NT2/D1 (cell line): ENCODE results near the gene CKLF.

Experiments
- DNase-seq: peaks from one replicate; pipeline ENCODE4 v3.0.0-alpha.2; 2011; ENCODE audit warnings: low read depth, low spot score
- H3K27me3 ChIP-seq: 2 replicates; pipeline ENCODE4 v1.6.0; 2011; ENCODE audit warnings: mild to moderate bottlenecking; ENCODE audit not compliant: insufficient read length, insufficient read depth
- H3K36me3 ChIP-seq: 2 replicates; pipeline ENCODE4 v1.6.1; 2011; ENCODE audit warnings: mild to moderate bottlenecking, low read length, mixed read lengths; ENCODE audit not compliant: insufficient read depth, insufficient read length
- H3K4me1 ChIP-seq: 2 replicates; pipeline ENCODE4 v1.5.1; 2011; ENCODE audit not compliant: insufficient read depth, insufficient read length
- H3K4me3 ChIP-seq: 2 replicates; pipeline ENCODE4 v1.5.1; 2011; ENCODE audit warnings: low read depth; ENCODE audit not compliant: insufficient read length
- H3K9ac ChIP-seq: 2 replicates; pipeline ENCODE4 v1.6.0; 2011; ENCODE audit warnings: low read depth; ENCODE audit not compliant: insufficient read length
- H3K9me3 ChIP-seq: 2 replicates; pipeline ENCODE4 v1.5.1; 2011; ENCODE audit warnings: mild to moderate bottlenecking, low read length; ENCODE audit not compliant: insufficient read depth
- SUZ12 ChIP-seq: IDR thresholded peaks from 2 replicates; pipeline ENCODE4 v1.6.1; 2011; ENCODE audit not compliant: insufficient read length, insufficient read depth; ENCODE audit errors: extremely low read depth
- YY1 ChIP-seq: IDR thresholded peaks from 2 replicates; pipeline ENCODE4 v1.6.1; 2011; ENCODE audit not compliant: insufficient read length, insufficient read depth
- ZNF274 ChIP-seq: IDR thresholded peaks from 2 replicates; pipeline ENCODE4 v1.6.1; 2011; ENCODE audit warnings: mild to moderate bottlenecking, low read depth, low read length

CKLF gene

DNA sequence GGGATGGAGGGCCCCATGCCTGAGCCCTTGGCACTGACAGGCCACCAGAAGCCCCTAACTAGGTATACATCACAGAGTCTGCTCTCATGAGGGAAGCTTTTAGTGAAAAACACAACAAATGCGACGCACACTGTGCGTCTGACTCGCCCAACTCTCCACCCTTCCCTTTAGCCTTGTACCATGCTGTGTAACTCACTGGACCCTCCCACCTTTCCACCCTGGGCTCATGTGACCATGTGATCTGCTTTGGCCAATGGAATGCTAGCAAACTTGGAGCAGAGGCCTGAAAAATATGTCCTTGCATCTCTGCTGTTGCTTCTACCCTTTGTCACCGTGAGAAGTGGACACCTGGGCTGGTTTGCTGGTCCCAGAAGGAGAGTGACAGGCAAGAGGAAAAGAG is 24.1 kb upstream of the CKLF start:
- no peak for DNase-seq
- H3K36me3 ChIP-seq = peaks cover 22% of the 10 kb centered on the region
- no peak for TF ChIP-seq SUZ12
- TF ChIP-seq YY1 = no peak
- TF ChIP-seq ZNF274 = no peak
- H3K4me1 ChIP-seq = no peaks in the 10 kb centered on the region
- no peak overlapping the region for H3K9ac ChIP-seq
- H3K4me3 ChIP-seq = no peak overlapping the region
- H3K9me3 ChIP-seq = no peaks in the 10 kb centered on the region
- no peaks in the 10 kb centered on the region for H3K27me3 ChIP-seq

DNA sequence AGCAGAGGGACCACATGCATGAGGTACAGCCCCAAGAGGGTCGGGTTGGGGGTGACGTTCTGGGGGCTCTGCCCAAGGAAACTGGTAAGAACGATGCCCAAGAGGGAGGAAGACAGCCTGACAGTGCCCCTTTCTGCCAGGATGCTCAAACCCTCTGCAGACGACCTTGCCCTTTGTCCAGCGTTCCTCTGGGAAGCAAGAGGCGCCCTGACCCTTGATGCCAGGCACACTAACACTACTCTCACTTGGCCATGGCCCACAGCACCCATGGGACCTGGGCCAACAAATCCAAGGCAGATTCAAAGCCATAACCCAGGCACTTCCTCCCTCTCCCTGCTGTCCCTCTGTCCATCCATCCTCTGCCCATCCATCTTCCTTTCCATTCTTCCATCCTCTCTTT is 22.9 kb upstream of the CKLF start:
- Histone ChIP-seq H3K36me3 (peaks cover 22% of the 10 kb centered on the region), H3K9ac (no peak overlapping the region), H3K9me3 (no peaks in the 10 kb centered on the region), H3K27me3 (no peaks in the 10 kb centered on the region), H3K4me3 (no peak overlapping the region), H3K4me1 (no peaks in the 10 kb centered on the region)
- no peak for TF ChIP-seq ZNF274
- no peak for TF ChIP-seq SUZ12
- no peak for TF ChIP-seq YY1
- no peak for DNase-seq

DNA sequence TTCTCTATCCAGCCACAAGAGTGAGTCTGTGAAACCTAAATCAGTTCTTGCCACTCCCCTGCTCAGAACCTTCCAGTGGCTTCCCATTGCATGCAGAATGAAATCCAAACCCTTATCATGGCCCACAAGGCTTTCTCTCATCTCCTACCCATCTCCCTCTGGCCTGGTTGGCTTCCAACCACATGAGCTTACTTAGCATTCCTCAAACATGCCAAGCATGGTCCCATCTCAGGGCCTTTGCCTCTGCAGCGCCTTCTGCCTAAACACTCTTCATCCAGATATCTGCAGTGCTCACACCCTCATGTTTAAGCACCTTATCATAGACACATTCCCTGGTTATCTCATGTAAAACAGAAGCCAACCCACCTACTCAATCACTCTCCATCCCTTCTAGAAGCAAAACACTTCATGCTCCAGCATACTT is 18.0 kb upstream of the CKLF start:
- Histone ChIP-seq H3K4me3 (no peak overlapping the region), H3K9ac (no peak overlapping the region), H3K4me1 (no peaks in the 10 kb centered on the region), H3K27me3 (no peaks in the 10 kb centered on the region), H3K9me3 (no peaks in the 10 kb centered on the region), H3K36me3 (peaks cover 13% of the 10 kb centered on the region)
- no peak for TF ChIP-seq SUZ12
- no peak for TF ChIP-seq YY1
- no peak for TF ChIP-seq ZNF274
- no peak for DNase-seq

DNA sequence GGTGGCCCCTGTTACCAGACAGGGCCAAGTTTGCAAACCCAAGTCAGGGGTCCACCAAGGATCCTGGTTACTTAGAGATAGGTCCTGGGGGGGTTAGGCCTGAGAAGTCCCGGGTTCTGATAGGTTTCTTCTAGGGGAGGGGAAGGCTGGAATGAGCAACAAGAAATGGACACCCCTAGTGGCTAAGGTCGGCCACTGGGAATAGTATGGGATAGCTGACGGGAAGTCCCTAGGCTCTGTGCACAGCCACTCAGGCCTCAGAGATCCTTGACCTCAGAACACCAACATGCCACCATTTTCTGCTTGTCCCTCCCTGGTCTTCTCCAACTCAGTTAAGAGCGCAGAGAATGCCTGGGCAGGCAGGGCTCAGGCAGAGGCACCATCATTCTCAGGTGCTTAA is 15.9 kb upstream of the CKLF start:
- Histone ChIP-seq H3K36me3 (no peaks in the 10 kb centered on the region), H3K9ac (no peak overlapping the region), H3K4me3 (no peak overlapping the region), H3K27me3 (no peaks in the 10 kb centered on the region), H3K4me1 (no peaks in the 10 kb centered on the region), H3K9me3 (no peaks in the 10 kb centered on the region)
- TF ChIP-seq ZNF274 (no peak), SUZ12 (no peak), YY1 (no peak)
- no peak for DNase-seq

DNA sequence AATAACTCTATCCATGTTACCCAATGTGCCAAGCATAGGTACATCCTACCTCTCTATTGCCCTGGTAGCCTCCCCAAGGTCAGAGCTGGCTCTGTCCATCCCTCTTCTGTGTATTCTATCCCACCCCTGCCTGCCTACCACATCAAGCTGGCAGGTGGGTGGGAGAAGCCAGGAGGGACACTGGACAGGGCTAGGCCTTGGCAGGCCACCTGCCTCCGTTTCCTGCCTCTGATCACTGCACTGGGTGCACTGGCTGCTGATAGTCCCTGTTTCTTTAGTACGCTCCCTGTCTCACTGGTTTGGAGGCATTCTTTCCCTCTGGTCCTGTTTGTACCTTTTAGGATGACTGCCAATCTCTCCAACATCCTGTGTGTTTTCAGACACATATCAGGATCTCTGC is 15.1 kb upstream of the CKLF start:
- Histone ChIP-seq H3K9me3 (no peaks in the 10 kb centered on the region), H3K9ac (no peak overlapping the region), H3K4me1 (no peaks in the 10 kb centered on the region)

DNA sequence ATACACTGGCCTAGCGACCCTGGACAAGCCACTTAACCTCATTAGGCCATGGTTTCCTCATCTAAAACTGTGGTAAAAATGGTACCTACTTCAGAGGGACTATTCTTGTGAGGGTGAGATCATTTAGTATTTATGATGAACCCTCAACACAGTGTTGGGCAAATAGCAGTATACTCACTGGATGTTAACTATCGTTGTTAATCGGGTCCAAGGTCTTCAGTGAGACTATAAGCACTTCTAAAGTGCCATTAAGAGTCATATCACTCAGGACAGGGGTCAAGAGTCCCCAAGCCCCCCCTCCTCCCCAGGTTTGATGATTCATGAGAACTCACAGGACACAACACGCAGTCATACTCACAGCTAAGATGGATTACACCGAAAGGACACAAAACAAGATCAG is 13.5 kb upstream of the CKLF start:
- Histone ChIP-seq H3K4me1 (no peaks in the 10 kb centered on the region), H3K9me3 (no peaks in the 10 kb centered on the region), H3K4me3 (no peak overlapping the region), H3K36me3 (no peaks in the 10 kb centered on the region), H3K27me3 (no peaks in the 10 kb centered on the region), H3K9ac (no peak overlapping the region)
- TF ChIP-seq ZNF274 = no peak
- TF ChIP-seq SUZ12 = no peak
- no peak for TF ChIP-seq YY1
- DNase-seq = no peak

More for the DNA sequence above, 15.1 kb upstream of the CKLF start:
- Histone ChIP-seq H3K4me3 (no peak overlapping the region), H3K27me3 (no peaks in the 10 kb centered on the region), H3K36me3 (no peaks in the 10 kb centered on the region)
- TF ChIP-seq ZNF274 (no peak), SUZ12 (no peak), YY1 (no peak)
- DNase-seq = no peak

DNA sequence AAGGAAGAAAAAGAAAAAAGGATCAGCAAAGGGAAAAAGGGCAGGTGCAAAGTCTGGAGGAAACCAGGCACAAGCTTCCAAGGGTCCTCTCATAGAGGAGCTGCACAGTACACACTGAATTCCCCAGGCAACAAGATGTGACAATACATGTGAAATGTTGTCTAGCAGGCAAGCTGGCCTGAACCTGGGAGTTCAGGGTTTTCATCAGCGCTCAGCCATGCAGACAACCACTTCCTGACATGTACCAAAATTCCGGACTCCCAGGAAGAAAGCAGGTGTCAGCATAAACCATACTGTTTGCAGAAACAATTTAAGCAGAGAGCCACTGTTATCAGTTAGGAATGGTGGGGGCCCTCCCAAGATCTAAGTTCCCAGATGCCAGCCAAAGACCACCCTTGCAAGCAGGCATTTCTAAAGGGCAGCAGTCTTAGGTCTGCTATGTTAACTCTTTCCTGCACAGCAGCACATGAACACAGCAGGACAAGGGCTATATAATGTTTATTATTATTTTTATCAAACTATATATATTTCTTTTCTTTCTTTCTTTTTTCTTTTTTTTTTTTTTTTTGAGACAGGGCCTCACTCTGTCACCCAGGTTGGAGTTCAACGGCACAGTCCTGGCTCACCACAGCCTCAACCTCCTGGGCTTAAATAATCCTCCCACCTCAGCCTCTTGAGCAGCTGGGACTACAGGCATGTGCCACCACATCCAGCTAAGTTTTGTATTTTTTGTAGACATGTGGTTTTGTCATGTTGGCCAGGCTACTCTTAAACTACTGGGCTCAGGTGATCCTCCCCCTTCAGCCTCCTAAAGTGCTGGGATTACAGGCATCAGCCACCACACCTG is 12.5 kb upstream of the CKLF start:
- TF ChIP-seq YY1 = no peak
- TF ChIP-seq ZNF274 = no peak
- TF ChIP-seq SUZ12 = no peak
- Histone ChIP-seq H3K9ac (no peak overlapping the region), H3K4me1 (no peaks in the 10 kb centered on the region), H3K36me3 (no peaks in the 10 kb centered on the region), H3K9me3 (no peaks in the 10 kb centered on the region), H3K4me3 (no peak overlapping the region), H3K27me3 (no peaks in the 10 kb centered on the region)
- no peak for DNase-seq
